H7 (cell line): ENCODE results near the gene WT1. TPM values are rescaled to one million over a fixed set of nuclear protein-coding genes. Genes with fewer than 3 reads are reported as not detected.
A peak's percentile ranks its signal among the peaks of the same experiment; 100 is the strongest.
"Not testable (repeated sequence)": the region's sequence is repeated elsewhere in the genome, so short reads cannot be mapped to it uniquely, and the experiment has no call there.

Experiments used
- DNase-seq: peaks from one replicate; pipeline ENCODE4 v3.0.0; 2012
- H3K27me3 ChIP-seq: 2 replicates; pipeline ENCODE4 v1.6.0; 2011; ENCODE audit warnings: mild to moderate bottlenecking, low read length; ENCODE audit not compliant: control insufficient read depth, insufficient read depth
- H3K36me3 ChIP-seq: replicated peaks from 2 replicates; pipeline ENCODE4 v1.5.1; 2011; ENCODE audit warnings: low read length; ENCODE audit not compliant: control insufficient read depth, insufficient read depth
- H3K4me3 ChIP-seq: 2 replicates; pipeline ENCODE4 v1.5.1; 2011; ENCODE audit warnings: low read depth, mild to moderate bottlenecking, control low read depth, low read length, moderate library complexity; ENCODE audit not compliant: insufficient read depth
- total RNA-seq: library from RNA; depleted of rRNA; stranded (reverse); fragments of >200 nt; shearing (Covaris generic); gene quantifications from 2 replicates; pipeline ENCODE4 v1.2.3, GENCODE V29; 2014; rRNA removed

WT1 gene
- total RNA-seq, 1 experiment from 2014 or later, result 0.10 TPM

GRCh38 chr11:32374261-32374711, 61.1 kb downstream of the WT1 start:
- no peak overlapping the region for H3K4me3 ChIP-seq
- no peaks in the 10 kb centered on the region for H3K36me3 ChIP-seq
- H3K27me3 ChIP-seq, result no peaks in the 10 kb centered on the region
- peak; percentile 86 for DNase-seq

GRCh38 chr11:32369987-32370386, 65.4 kb downstream of the WT1 start:
- H3K36me3 ChIP-seq, H3K4me3 ChIP-seq, DNase-seq, H3K27me3 ChIP-seq: not testable (repeated sequence)

- no peaks in the 10 kb centered on the region for H3K36me3 ChIP-seq
- no peak overlapping the region for H3K4me3 ChIP-seq
- DNase-seq, result no peak
- no peaks in the 10 kb centered on the region for H3K27me3 ChIP-seq
Observed at GRCh38 chr11:32366666-32367065, 68.7 kb downstream of the WT1 start.

- H3K27me3 ChIP-seq, result no peaks in the 10 kb centered on the region
- H3K4me3 ChIP-seq, result no peak overlapping the region
- H3K36me3 ChIP-seq, result no peaks in the 10 kb centered on the region
- no peak for DNase-seq
Observed at GRCh38 chr11:32365192-32365591, 70.1 kb downstream of the WT1 start.

- no peak overlapping the region for H3K4me3 ChIP-seq
- no peaks in the 10 kb centered on the region for H3K36me3 ChIP-seq
- no peaks in the 10 kb centered on the region for H3K27me3 ChIP-seq
- no peak for DNase-seq
Observed at GRCh38 chr11:32358729-32359128, 76.6 kb downstream of the WT1 start.

GRCh38 chr11:32353884-32354283, 81.5 kb downstream of the WT1 start:
- Histone ChIP-seq H3K4me3 (no peak overlapping the region), H3K27me3 (no peaks in the 10 kb centered on the region), H3K36me3 (no peaks in the 10 kb centered on the region)
- no peak for DNase-seq

GRCh38 chr11:32348502-32348901, 86.8 kb downstream of the WT1 start:
- no peak for DNase-seq
- Histone ChIP-seq H3K4me3 (no peak overlapping the region), H3K27me3 (no peaks in the 10 kb centered on the region), H3K36me3 (no peaks in the 10 kb centered on the region)

GRCh38 chr11:32344946-32345345, 90.4 kb downstream of the WT1 start:
- no peaks in the 10 kb centered on the region for H3K36me3 ChIP-seq
- DNase-seq, result no peak
- no peaks in the 10 kb centered on the region for H3K27me3 ChIP-seq
- H3K4me3 ChIP-seq, result no peak overlapping the region

GRCh38 chr11:32343325-32344008, 91.9 kb downstream of the WT1 start:
- no peaks in the 10 kb centered on the region for H3K27me3 ChIP-seq
- H3K36me3 ChIP-seq, result no peaks in the 10 kb centered on the region
- H3K4me3 ChIP-seq, result no peak overlapping the region
- DNase-seq, result no peak

GRCh38 chr11:32341620-32342613, 93.4 kb downstream of the WT1 start:
- Histone ChIP-seq H3K27me3 (no peaks in the 10 kb centered on the region), H3K4me3 (no peak overlapping the region), H3K36me3 (no peaks in the 10 kb centered on the region)
- no peak for DNase-seq

- Histone ChIP-seq H3K36me3 (no peaks in the 10 kb centered on the region), H3K27me3 (no peaks in the 10 kb centered on the region), H3K4me3 (no peak overlapping the region)
- DNase-seq, result no peak
Observed at GRCh38 chr11:32340181-32340580, 95.2 kb downstream of the WT1 start.

Other genes with a start within 250 kb of the WT1 start
- gene EIF3M, start 148.3 kb upstream of the WT1 start, total RNA-seq, result 651 and 652 TPM in 2 replicates